GM12875 (cell line): Measurements from ENCODE around the gene OR52B4.
A peak's percentile ranks its signal among the peaks of the same experiment; 100 is the strongest.
"Not testable (repeated sequence)": the region's sequence is repeated elsewhere in the genome, so short reads cannot be mapped to it uniquely, and the experiment has no call there.

Source experiments
- H3K4me3 ChIP-seq: one replicate; pipeline ENCODE4 v1.5.1; 2011; ENCODE audit warnings: low read depth, low read length, control low read depth
- CTCF ChIP-seq: IDR thresholded peaks from 2 replicates; pipeline ENCODE4 v1.5.1; 2011; ENCODE audit warnings: low read depth, mild to moderate bottlenecking, control low read depth, inconsistent platforms, low read length, moderate library complexity, borderline replicate concordance; ENCODE audit not compliant: insufficient read depth

Gene OR52B4

DNA sequence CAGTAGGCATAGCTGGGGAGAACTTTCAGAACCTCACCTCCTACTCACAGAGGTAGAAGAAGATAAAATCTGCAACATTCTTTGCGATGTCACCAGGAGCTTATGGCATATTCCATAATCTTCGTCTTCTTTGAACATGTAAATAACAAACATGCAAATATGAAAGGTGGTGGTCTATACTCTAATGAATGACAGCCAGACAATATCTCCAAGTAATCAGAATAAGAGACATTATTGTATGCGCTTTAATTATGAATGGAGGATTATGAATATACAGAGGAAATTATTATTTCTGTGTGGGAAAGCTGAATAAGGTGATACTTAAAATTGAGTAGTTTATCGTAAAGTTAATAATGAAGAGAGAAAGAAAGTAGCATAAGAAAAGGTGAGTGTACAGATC, at the start of gene OR52B4:
TSS of gene OR52B4 (minus strand) at position 101 of the 400 bp plus-strand sequence. CDS start at position 10, 91 bp downstream.
- no peak within 1 kb of the TSS for H3K4me3 ChIP-seq
- TF ChIP-seq CTCF = no peak

- H3K4me3 ChIP-seq = no peak overlapping the region
- no peak for TF ChIP-seq CTCF
Measured at GRCh38 chr11:4416816-4417215, 48.6 kb upstream of the OR52B4 start.

DNA sequence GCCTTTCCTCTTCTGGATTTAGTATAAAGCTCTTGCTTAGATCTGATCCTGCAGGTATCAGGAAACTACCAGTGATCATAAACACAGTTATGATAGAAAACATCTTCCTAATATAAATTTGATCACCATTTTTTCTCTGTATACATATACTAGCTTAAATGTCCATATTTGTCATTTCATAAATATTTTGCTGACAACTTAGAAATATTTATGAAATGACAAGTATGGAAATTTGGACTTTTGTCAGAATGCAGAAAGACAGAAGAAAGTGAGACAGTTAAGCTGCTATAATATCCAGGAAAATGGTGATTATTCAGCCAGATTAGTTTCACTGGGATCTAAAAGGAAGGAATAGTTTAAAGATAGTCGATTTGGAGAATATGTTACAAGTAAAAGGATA, 48.1 kb upstream of the OR52B4 start:
- no peak for TF ChIP-seq CTCF
- no peak overlapping the region for H3K4me3 ChIP-seq

- not testable (repeated sequence) for H3K4me3 ChIP-seq
Measured at GRCh38 chr11:4406206-4406605, 38.0 kb upstream of the OR52B4 start.

DNA sequence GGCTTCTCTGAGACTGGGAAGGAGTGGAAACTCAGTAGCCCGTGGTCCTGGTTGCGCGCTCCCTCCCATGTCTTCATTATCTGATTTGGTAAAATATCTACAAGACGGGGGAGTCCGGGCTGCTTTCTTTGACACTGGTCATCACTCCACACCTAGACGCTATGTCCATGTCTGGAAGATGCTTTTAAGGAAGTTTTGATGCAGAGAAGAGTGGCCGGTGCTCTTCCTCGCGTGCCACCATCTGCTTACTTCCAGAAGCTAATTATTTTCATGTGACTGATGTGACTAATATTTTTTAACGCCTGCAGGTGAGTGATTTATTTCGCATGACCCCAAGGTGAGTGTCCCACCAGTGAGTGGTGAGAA, 25.7 kb upstream of the OR52B4 start:
- TF ChIP-seq CTCF = no peak
- H3K4me3 ChIP-seq = no peak overlapping the region

DNA sequence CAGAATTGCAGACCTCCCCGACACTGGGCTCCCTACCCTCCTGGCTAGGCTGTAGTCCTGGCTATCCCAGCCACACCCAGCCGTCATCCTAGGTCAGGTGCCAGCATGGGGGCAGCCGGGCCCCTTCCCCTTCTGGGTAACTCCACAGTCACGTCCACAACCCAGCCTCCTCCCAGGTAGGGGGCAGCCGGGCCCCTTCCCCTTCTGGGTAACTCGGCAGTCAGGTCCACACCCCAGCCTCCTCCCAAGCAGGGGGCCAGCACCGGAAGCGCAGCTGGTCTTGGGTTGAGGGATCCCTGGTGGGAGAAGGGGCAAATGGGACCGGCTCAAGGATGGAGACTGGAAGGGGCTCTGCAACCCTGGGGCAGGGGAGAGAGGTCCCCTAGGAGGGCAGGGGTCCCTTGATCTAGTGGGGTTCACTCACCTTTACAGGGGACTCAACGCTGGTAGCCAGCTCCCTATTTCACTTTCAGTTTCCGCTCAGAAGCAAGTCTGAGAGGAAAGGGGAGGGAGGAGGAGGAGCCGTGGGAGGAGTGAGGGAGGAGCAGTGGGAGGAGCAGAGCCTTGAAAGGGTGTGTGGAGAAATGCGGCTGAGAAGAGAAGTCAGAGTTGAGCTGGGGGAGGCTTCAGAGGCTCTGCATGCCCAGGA, 25.1 kb upstream of the OR52B4 start, which contains the start of gene TRIM21:
TSS of gene TRIM21 (minus strand) at position 494 of the 649 bp plus-strand sequence. CDS start 3,293 bp downstream, outside the sequence.
- no peak for TF ChIP-seq CTCF

GRCh38 chr11:4388221-4388620, 20.0 kb upstream of the OR52B4 start:
- H3K4me3 ChIP-seq = no peak overlapping the region
- no peak for TF ChIP-seq CTCF

More for the DNA sequence above, 25.1 kb upstream of the OR52B4 start, which contains the start of gene TRIM21:
- peak within 1 kb of the TSS; percentile 68 for H3K4me3 ChIP-seq
